Suppressor macrophage treated with lipopolysaccharide for 4 hours (primary cell): Measurements from ENCODE around the gene RILPL1.
"Not testable (repeated sequence)": the region's sequence is repeated elsewhere in the genome, so short reads cannot be mapped to it uniquely, and the experiment has no call there.

Experiments used
- DNase-seq: peaks from one replicate; pipeline ENCODE4 v3.0.0-alpha.2; 2020

Gene RILPL1

DNA sequence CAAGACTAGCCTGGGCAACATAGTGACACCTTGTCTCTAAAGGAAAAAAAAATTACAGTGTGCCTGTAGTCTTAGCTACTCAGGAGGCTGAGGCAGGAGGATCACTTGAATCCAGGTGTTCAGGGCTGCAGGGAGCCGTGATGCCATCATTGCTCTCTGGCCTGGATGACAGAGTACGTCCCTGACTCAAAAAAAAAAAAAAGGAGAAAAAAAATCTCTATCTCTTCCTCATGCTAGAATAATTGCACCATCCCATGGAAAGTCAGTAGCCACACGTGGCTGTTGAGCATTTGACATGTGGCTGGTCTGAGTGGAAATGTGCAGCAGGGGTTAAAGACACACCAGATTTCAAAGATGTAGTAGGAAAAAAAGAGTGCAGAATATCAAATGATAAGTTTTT lies 3.8 kb downstream of the RILPL1 start:
- DNase-seq = peak; percentile 40

DNA sequence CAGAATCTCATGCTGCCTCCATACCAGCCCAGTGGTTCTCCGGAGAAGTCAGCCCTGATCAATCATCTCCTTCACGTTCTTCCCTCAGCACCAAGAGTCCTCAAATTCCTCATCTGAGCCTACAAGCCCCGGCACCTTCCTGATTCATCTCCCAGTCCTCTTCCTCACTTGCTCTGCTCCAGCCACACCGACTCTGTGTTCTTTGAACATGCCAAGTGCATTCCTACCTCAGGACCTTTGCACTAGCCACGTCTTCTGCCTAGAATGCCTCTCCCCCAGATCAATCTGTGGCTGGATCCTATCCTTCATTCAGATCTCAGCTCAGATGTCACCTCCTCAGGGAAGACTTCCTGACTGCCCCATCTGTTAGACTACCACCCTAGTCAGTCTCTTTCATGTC lies 4.7 kb downstream of the RILPL1 start:
- DNase-seq = no peak

DNA sequence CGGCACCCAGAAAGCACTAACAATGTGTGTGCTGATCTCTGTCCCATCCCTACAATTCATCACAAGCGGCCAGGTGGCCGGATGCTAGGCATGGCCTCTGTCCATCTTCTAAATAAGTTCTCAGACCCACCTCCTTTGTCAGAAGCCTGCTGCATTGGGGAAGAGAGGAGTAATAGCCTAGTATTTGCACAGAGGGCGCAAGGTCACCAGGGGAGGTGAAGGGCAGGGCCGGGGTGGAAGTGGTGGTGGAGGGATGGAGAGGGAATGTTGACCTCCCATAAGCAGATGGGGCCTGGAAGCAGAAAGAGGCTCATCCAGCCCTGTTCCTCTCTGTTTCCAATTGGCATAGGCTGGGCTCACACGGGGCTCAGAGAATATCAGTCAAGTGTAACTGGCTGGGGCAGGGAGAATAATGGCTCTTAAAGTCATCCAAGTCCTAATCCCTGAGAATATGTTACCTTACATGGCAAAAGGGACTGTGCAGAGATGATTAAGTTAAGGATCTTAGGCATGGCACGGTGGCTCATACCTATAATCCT lies 6.9 kb downstream of the RILPL1 start:
- DNase-seq = no peak

DNA sequence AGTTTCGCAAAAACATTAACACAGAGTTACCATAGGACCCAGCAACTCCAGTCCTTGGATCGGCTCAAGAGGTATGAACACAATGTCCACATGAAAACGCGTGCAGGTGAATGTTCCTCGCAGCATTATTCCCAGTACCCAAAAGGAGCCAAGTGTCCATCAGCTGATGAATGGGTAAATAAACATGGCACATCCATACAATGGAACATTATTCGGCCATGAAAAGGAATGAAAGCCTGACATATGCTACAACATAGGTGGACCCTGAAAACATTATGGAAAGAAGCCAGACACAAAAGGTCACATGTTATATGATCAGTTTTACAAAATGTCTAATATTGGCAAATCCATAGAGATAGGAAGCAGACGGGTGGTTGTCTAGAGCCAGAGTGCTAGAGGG lies 9.1 kb downstream of the RILPL1 start:
- DNase-seq = no peak

DNA sequence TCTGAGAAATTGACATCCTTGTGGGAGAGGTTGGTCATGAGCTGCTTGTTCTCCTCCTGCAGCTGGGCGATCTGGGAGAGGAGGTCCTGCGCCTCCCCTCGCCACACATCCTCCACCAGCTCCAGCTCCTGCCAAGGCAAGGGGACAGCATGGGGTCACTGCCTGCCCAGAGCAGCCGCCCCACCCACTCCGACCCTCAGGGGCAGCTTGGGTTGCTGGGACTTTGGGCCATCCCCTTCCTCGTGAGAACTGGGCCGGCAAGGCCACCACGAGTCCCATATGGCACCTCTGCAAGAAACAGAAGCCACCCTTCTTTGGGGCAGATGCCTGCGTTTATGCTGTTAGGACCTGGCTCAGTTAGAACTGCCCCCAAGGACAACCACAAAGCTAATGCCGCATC lies 10.0 kb downstream of the RILPL1 start:
- DNase-seq = no peak

- DNase-seq = no peak
Observed at GRCh38 chr12:123522164-123522563, 11.4 kb downstream of the RILPL1 start.

DNA sequence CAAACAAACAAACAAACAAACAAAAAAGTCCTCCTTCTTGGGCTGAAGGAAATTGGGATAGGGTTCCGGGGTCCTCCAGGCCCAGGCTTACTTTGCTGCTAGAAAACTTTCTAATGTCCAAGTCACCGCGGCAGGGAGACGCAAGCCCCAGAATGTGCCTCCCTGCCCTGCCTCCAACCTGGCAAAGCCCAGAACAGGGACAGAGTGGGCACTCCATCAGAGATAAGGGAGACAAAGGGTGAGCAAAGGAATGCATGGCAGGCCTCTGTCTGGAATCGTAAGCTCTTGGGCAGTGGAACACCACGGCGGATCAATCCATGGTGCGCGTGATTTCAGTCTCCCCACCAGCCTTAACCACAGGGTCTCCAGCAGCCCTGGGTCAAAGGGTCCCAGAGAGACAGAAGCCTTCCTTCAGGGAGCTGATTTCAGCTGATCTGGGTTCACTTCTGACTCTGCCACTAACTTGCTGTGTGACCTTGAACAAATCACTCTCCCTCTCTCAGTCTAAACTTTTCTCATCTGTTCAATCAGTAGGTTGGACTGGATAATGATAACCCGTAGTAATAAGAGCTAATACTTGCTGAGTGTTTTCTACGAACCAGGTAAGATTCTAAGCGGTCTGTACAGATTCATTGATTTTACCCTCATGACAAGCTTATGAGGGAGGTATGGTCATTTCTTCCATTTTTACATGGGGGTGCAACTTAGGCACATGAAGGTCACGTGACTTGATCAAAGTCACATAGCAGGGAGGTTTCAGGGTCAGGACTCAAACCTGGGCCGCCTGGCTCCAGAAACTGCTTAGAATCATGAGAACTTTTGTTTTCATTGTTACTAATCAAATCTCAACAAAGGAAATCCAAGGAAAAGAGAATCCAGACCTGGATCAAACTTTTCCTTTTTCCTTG lies 12.7 kb downstream of the RILPL1 start:
- no peak for DNase-seq

- DNase-seq = peak; percentile 55
Observed at GRCh38 chr12:123519141-123520001, 14.1 kb downstream of the RILPL1 start.

DNA sequence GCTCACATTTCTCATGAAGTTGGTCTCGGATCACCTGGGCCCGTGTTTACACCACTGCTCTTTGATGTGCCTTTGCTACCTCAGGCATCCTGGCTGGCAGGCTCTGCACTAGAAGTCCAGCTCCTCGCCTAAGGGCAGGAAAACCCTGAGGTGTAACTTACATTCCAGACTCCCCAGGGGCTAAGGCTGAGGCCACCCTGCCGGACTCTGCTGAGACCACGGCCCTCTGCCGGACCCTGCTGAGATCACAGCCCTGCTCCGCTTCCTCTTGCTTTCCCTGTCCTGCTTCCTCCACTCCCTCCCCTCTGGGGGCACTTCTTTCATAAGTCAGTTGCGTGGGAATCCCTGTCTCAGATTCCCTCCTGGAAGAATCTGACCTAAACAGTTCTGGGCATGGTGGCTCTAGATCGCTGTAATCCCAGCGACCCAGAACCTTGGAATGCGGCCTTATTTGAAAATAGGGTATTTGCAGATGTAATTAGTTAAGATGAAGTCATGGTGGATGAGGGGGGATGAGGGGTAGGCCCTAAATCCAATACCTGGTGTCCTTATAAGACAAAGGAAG lies 17.2 kb downstream of the RILPL1 start:
- no peak for DNase-seq

DNA sequence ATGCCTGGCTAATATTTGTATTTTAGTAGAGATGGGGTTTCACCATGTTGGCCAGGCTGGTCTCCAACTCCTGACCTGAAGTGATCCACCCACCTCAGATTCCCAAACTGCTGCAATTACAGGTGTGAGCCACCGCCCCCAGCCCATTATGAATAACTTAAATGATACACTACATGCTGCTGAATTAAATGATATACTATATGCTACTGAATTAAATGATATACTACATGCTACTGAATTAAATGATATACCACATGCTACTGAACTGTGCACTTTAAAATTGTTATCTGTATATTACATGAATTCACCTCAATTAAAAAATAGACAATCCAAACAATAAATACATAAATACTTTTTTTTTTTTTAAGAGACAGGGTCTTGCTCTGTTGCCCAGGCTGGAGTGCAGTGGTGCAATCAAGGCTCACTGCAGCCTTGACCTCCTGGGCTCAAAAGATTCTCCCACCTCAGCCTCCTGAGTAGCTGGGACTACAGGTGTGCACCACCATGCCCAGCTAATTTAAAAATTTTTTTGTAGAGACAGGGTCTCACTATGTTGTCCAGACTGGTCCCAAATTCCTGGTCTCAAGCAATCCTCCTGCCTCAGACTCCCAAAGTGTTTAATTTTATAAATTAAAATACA lies 18.8 kb downstream of the RILPL1 start:
- not testable (repeated sequence) for DNase-seq

- DNase-seq = no peak
Observed at GRCh38 chr12:123513805-123514204, 19.7 kb downstream of the RILPL1 start.

DNA sequence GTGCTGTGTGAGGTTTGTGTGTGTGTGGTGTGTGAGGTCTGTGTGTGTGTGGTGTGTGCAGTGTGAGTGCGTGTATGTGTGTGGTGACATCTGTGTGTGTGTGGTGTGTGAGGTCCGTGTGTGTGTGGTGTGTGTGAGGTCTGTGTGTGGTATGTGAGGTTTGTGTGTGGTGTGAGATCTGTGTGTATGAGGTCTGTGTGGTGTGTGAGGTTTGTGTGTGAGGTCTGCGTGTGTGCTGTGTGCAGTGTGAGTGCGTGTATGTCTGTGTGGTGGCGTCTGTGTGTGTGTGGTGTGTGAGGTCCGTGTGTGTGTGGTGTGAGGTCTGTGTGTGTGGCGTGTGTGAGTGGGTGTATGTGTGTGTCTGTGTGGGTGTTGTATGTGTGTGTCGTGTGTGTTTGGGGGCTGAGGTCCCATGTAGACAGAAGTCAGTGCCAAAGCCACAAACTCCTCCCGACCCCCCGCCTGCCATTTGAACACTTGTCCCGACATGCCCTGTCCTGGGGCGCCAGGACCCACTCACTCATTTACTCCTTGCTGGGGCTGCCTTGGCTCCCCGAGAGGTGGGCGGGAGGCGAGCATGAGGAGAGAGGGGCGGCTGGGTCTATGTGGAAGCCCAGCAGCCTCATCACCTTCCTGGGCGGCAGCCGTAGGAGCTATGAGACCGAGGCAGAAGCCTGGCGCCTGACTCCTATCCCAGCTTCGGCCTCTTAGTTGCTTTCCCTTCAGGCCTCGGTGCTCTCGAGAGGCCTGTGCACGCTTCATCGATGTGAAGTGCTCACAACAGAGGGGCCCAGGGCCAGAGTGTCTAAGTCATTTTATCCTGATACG lies 20.5 kb downstream of the RILPL1 start:
- DNase-seq = no peak

GRCh38 chr12:123506843-123507236 lies 26.7 kb downstream of the RILPL1 start:
- no peak for DNase-seq

- no peak for DNase-seq
Observed at GRCh38 chr12:123506059-123506842, 27.3 kb downstream of the RILPL1 start.

- no peak for DNase-seq
Observed at GRCh38 chr12:123502163-123502704, 31.3 kb downstream of the RILPL1 start.

GRCh38 chr12:123499332-123499731 lies 34.2 kb downstream of the RILPL1 start:
- DNase-seq = no peak

DNA sequence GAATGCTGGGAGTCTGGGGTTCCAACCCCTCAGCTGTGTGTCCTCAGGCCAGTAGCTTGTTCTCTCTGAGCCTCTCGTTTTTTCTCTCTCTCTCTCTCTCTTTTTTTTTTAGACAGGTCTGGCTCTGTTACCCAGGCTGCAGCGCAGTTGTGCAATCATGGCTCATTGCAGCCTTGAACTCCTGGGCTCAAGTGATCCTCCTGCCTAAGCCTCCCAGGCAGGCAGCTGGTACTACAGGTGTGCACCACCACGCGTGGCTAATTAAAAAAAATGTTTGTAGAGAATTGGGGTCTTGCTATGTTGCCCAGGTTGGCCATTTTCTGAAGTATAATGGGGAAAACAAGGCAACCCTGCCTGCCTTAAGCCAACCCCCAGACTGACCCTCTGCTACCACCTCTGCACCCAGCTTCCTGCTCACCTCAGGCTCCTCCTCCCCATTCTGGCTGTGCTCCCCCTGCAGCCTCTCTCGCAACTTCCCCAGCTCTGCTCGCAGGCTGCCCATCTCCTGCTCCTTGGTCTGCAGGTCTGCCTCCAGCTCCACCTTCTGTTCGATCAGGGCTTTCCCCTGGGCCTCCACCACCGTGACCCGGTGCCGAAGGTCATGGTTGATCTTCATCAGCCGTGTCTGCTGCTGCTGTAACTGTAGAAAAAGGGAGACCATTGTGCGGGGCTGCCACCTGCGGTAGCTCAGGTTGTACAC lies 35.2 kb downstream of the RILPL1 start:
- DNase-seq = no peak

DNA sequence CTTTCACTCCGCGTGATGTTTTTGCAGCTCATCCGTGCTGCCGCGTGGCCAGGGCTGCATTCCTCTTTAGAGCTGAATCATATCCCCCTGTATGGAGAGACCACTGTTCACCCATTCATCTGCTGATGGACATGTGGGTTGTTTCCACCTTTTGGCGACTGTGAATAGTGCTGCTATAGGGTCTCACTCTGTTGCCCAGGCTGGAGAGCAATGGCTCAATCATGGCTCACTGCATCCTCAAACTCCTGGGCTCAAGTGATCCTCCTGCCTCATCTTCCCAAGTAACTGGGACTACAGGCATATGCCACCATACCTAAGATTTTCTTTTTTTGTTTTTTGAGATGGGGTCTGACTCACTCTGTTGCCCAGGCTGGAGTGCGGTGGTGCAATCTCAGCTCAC lies 36.5 kb downstream of the RILPL1 start:
- no peak for DNase-seq

DNA sequence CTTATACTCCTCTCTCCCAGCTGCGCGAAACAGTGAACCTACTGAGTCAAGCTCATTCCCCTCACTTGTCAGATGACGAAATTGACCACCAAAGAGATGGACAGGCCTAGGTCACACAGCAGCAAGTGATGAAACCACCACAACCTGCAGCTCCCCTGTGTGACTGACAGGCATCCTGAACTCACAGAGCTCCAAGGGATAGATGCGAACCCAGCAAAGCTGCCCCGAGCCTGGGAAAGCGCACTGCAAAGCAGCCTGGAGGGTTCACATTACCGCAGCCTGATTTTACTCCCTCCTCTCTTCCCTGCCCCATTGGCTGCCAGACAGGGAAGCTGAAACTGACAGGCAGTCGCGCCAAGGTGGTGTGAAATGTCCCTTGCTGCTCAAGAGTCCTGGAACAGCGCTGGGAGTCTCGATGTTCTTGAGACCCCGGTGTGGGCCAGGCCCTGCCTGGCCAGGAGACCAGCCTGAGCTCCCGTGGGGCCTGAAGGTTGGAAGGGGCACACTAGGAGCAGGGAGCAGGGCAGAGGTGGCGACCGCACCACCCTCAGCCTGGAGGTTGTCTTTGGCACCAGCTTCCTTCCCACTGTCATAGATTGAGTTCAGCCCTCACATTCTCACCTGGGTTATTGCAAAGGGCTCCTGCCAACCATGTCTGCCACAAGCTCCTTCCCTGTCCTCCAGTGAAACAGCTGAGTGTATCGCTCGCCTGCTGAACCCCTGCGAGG lies 39.2 kb downstream of the RILPL1 start:
- no peak for DNase-seq
